ENCODE data around the gene MAN1A1. TPM values are rescaled to one million over a fixed set of nuclear protein-coding genes. Genes with fewer than 3 reads are reported as not detected.

Gene MAN1A1
- total RNA-seq, 1 donor, result 104 TPM

DNA sequence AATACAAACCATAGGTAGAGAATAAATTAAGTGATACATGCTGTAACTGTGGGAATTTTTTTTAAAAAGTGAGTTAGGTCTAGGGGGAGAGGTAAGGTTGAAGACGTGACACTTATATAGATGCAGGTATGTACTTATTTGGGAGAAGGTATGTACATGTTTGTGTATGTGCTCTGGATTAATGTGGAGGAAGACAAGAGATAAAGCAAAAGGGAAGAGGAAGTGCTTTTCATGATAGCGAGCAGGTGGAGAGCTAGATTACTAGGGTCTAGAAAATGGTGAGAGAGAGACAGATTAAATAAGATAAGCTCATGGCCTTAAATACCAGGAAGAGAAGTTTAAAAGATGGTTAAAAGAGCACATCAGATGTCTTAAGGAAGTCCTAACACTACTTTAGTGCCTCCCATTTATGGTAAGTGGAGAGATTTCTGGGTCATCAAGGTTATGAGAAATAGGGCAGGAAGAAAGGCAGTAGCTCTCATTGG lies 92.5 kb downstream of the MAN1A1 start:
- no peak overlapping the region for H3K4me3 ChIP-seq (ENCODE audit: low read depth, low read length)
- no peak for TF ChIP-seq CTCF (IDR thresholded peaks at IDR 0.05; ENCODE audit: insufficient read depth, low read depth, low read length)
- DNase-seq (ENCODE audit: low read depth), result no peak

- no peak for DNase-seq (ENCODE audit: low read depth)
- no peak overlapping the region for H3K4me3 ChIP-seq (ENCODE audit: low read depth, low read length)
- TF ChIP-seq CTCF (IDR thresholded peaks at IDR 0.05; ENCODE audit: insufficient read depth, low read depth, low read length), result no peak
Measured at GRCh38 chr6:119256392-119256791, 93.2 kb downstream of the MAN1A1 start.

GRCh38 chr6:119255492-119255891 lies 94.1 kb downstream of the MAN1A1 start:
- no peak for TF ChIP-seq CTCF (IDR thresholded peaks at IDR 0.05; ENCODE audit: insufficient read depth, low read depth, low read length)
- no peak overlapping the region for H3K4me3 ChIP-seq (ENCODE audit: low read depth, low read length)

DNA sequence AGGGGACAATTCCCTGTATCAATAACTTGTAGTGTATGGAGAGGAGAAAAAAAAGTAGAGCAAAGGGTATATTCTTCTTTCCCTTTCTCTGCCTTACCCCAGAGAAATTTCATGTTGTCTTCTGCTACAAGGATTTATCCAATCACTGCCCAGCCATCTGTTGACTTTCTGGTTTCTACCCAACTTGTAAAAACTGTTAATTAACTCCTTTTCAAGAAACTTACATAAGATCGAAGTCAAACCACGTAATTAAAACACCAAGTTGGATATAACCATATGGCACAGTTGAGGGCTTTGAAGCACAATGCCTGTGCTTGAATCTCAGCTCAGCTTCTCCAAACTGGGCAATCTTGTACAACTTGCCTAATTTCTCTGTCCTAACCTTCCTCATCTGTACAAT lies 99.5 kb downstream of the MAN1A1 start:
- DNase-seq (ENCODE audit: low read depth), result no peak
- TF ChIP-seq CTCF (IDR thresholded peaks at IDR 0.05; ENCODE audit: insufficient read depth, low read depth, low read length), result no peak
- H3K4me3 ChIP-seq (ENCODE audit: low read depth, low read length), result no peak overlapping the region

More at GRCh38 chr6:119255492-119255891, 94.1 kb downstream of the MAN1A1 start:
- DNase-seq (ENCODE audit: low read depth), result no peak

- no peak for DNase-seq (ENCODE audit: low read depth)
- no peak for TF ChIP-seq CTCF (IDR thresholded peaks at IDR 0.05; ENCODE audit: insufficient read depth, low read depth, low read length)
- H3K4me3 ChIP-seq (ENCODE audit: low read depth, low read length), result no peak overlapping the region
Measured at GRCh38 chr6:119249319-119249718, 100.2 kb downstream of the MAN1A1 start.

DNA sequence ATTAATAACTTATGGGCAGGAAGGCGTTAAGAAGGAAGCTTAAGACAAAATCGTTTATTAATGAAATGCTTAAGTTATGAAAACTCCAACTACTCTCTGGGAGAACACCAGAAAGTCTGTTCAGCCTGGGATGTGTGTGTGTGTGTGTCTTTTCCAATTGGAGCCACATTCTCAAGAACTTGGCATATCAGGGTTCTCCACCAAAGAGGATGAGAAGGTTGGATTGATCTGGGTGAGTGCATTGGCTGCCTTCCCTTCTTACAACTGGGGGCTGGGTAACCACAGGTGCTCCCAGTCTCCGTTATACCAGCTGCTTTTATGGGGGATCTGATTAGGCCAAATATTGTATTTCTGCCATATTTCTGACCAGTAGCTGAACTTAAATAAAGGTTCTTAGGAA lies 102.1 kb downstream of the MAN1A1 start:
- no peak for TF ChIP-seq CTCF (IDR thresholded peaks at IDR 0.05; ENCODE audit: insufficient read depth, low read depth, low read length)
- H3K4me3 ChIP-seq (ENCODE audit: low read depth, low read length), result no peak overlapping the region
- no peak for DNase-seq (ENCODE audit: low read depth)

DNA sequence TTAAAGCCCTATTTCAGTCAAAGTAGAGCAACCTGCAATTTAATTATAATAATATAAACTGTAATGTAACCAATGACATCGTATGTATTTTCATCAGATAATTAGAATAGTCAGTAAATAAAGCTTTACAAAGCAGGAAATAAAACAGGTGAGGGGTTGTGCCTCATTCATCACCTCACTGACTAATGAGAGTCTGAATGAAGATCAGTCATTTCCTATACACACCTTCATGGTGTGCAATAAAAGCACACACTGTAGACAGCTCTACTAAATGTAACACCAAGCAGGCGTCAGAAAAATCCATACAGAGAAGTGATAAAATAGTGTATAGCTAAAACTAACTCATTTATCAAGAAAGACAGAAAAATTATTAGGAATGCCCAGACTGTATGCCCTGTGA lies 105.9 kb downstream of the MAN1A1 start:
- H3K4me3 ChIP-seq (ENCODE audit: low read depth, low read length), result no peak overlapping the region
- DNase-seq (ENCODE audit: low read depth), result no peak
- TF ChIP-seq CTCF (IDR thresholded peaks at IDR 0.05; ENCODE audit: insufficient read depth, low read depth, low read length), result no peak
